Fibroblast of the conjunctiva (primary cell): ENCODE measurements around the gene FILIP1L.

Experiments
- DNase-seq: peaks from one replicate; pipeline ENCODE4 v3.0.0-alpha.2; 2010; ENCODE audit warnings: low read depth

The FILIP1L gene

GRCh38 chr3:99795573-99795972 is 318.7 kb downstream of the FILIP1L start:
- no peak for DNase-seq

- no peak for DNase-seq
These were observed 319.8 kb downstream of the FILIP1L start for GRCh38 chr3:99794485-99794884.

GRCh38 chr3:99789011-99789721 is 325.1 kb downstream of the FILIP1L start:
- DNase-seq = peak; percentile 63
